Endothelial cell of umbilical vein (primary cell): Measurements from ENCODE around the gene MRPL21. TPM values are rescaled to one million over a fixed set of nuclear protein-coding genes. Genes with fewer than 3 reads are reported as not detected.

Source experiments
- BruUV-seq: library from RNA; stranded (reverse); fragments of 400-500 nt; replicated peaks from 2 replicates; lab custom pipeline; 2021; lab: Mats Ljungman, UMichigan
- CTCF ChIA-PET: fragments of 300-600, 350-600 bp; sonication (Branson Sonifier 250); formaldehyde crosslinking; loops from one replicate; lab custom pipeline; 2021; ENCODE audit warnings: antibody characterized with exemption, inconsistent platforms; lab: Charles Lee
- POLR2A ChIA-PET: fragments of 300-600, 350-600 bp; sonication (Branson Sonifier 250); formaldehyde crosslinking; loops from one replicate; lab custom pipeline; 2021; ENCODE audit warnings: antibody characterized with exemption, inconsistent platforms; lab: Charles Lee
- DNase-seq: peaks from one replicate; pipeline ENCODE4 v3.0.0-alpha.2; 2011; ENCODE audit warnings: low read depth, low spot score
- FAIRE-seq: peaks from 2 replicates; lab custom pipeline; 2011; peaks lifted over from hg19 to GRCh38; lab: Jason Lieb, UNC
- H2AFZ ChIP-seq: 2 replicates; pipeline ENCODE4 v1.6.0; 2012; ENCODE audit warnings: low read depth, low read length, control low read depth, inconsistent platforms
- H3K27ac ChIP-seq: 2 replicates; pipeline ENCODE4 v1.5.1; 2011; ENCODE audit warnings: low read depth, mild to moderate bottlenecking, control low read depth, low read length, moderate library complexity; ENCODE audit not compliant: insufficient read depth
- H3K27me3 ChIP-seq, 2 experiments: 2 replicates each; pipeline versions ENCODE4 v1.6.0 to v1.6.1; 2011; ENCODE audit warnings: low read length in 2 of 2, mixed read lengths in 1 of 2; ENCODE audit not compliant: control insufficient read depth in 2 of 2, insufficient read depth in 2 of 2
- H3K36me3 ChIP-seq, 2 experiments: 2 replicates in 1 of 2; 3 replicates in 1 of 2; pipeline ENCODE4 v1.5.1; 2011; ENCODE audit warnings: low read length in 2 of 2, mild to moderate bottlenecking in 1 of 2, moderate library complexity in 1 of 2; ENCODE audit not compliant: control insufficient read depth in 2 of 2, insufficient read depth in 2 of 2; ENCODE audit errors: extremely low read depth in 1 of 2
- H3K4me1 ChIP-seq: 3 replicates; pipeline ENCODE4 v1.5.1; 2011; ENCODE audit warnings: mild to moderate bottlenecking, low read length; ENCODE audit not compliant: control insufficient read depth, insufficient read depth; ENCODE audit errors: extremely low read depth
- H3K4me2 ChIP-seq: 2 replicates; pipeline ENCODE4 v1.6.1; 2011; ENCODE audit warnings: low read length, control low read depth, mixed read lengths; ENCODE audit not compliant: insufficient read depth
- H3K4me3 ChIP-seq, 3 experiments: fragments of 200-600 bp in 1 of 3; sonication (generic), shearing (Covaris generic) in 1 of 3; replicated peaks in 1 of 3; 2 replicates each; pipeline ENCODE4 v1.5.1; 2011 to 2016; ENCODE audit warnings: control low read depth in 3 of 3, low read length in 3 of 3, mild to moderate bottlenecking in 2 of 3, inconsistent platforms in 1 of 3, low read depth in 1 of 3, moderate library complexity in 1 of 3; ENCODE audit not compliant: insufficient read depth in 1 of 3
- H3K79me2 ChIP-seq: 2 replicates; pipeline ENCODE4 v1.6.0; 2012; ENCODE audit warnings: low read length, inconsistent platforms; ENCODE audit not compliant: control insufficient read depth, insufficient read depth
- H3K9ac ChIP-seq: replicated peaks from 2 replicates; pipeline ENCODE3; 2011; ENCODE audit warnings: low read length, control low read depth; ENCODE audit not compliant: insufficient read depth; ENCODE audit errors: extremely low read depth
- H3K9me1 ChIP-seq: replicated peaks from 3 replicates; pipeline ENCODE4 v1.6.0; 2011; ENCODE audit warnings: mild to moderate bottlenecking, low read length; ENCODE audit not compliant: control insufficient read depth, insufficient read depth; ENCODE audit errors: extremely low read depth
- H3K9me3 ChIP-seq: replicated peaks from 2 replicates; pipeline ENCODE4 v1.5.1; 2012; ENCODE audit warnings: low read length, inconsistent platforms; ENCODE audit not compliant: control insufficient read depth, insufficient read depth
- H4K20me1 ChIP-seq: replicated peaks from 2 replicates; pipeline ENCODE3; 2011; ENCODE audit warnings: mild to moderate bottlenecking, low read length; ENCODE audit not compliant: control insufficient read depth, insufficient read depth; ENCODE audit errors: extremely low read depth
- EZH2 ChIP-seq: IDR thresholded peaks from 2 replicates; pipeline ENCODE4 v1.6.1; 2012; ENCODE audit warnings: borderline replicate concordance, low read depth, mild to moderate bottlenecking, moderate library complexity, low read length, inconsistent platforms; ENCODE audit not compliant: severe bottlenecking
- MYC ChIP-seq: IDR thresholded peaks from one replicate; pipeline ENCODE4 v1.6.1; 2011; ENCODE audit warnings: mild to moderate bottlenecking, low read depth, low read length
- dilution Hi-C: fragments of 300-500 bp; cut with MboI; formaldehyde crosslinking; loops from one replicate; pipeline ENCODE4 v1.15.0; 2019; ENCODE audit warnings: low sequenced_read_pairs; ENCODE audit not compliant: extremely low pct_ligation_motif_present
- intact Hi-C: fragments of 100-400 bp; cut with micrococcal nuclease; formaldehyde crosslinking; loops from one replicate; pipeline ENCODE4 v1.10.0; 2022
- polyA plus RNA-seq, 4 experiments: library from polyadenylated mRNA; depleted of rRNA in 3 of 4; stranded (reverse) in 3 of 4; unstranded in 1 of 4; fragments of >200 nt; gene quantifications; 2 replicates each; pipeline versions ENCODE4 v1.2.1 to v1.2.3, GENCODE V29; 2011 to 2012; ENCODE audit warnings: missing spikeins in 1 of 4
- total RNA-seq: library from RNA; stranded (reverse); gene quantifications from 2 replicates; pipeline ENCODE4 v1.2.3, GENCODE V29; 2021
- TF ChIP-seq, protein P1 (sequence below): IDR thresholded peaks from 2 replicates; pipeline ENCODE4 v1.6.1; 2011; ENCODE audit not compliant: insufficient read depth, insufficient read length
- TF ChIP-seq, protein P2 (sequence below), 2 donors: IDR thresholded peaks; 1 replicate in 1 of 2; 2 replicates in 1 of 2; pipeline ENCODE4 v1.5.1; 2011; ENCODE audit warnings: low read length in 2 of 2, mild to moderate bottlenecking in 2 of 2, moderate library complexity in 2 of 2, control low read depth in 1 of 2, inconsistent platforms in 1 of 2, low read depth in 1 of 2; ENCODE audit not compliant: insufficient read depth in 1 of 2; ENCODE audit errors: extremely low read depth in 1 of 2

MRPL21 gene
- total and polyA plus RNA-seq, 2 donors (not counting 3 experiments of a cell fraction or from before 2014, with no cell fraction given): 52.2 to 65.5 TPM

DNA sequence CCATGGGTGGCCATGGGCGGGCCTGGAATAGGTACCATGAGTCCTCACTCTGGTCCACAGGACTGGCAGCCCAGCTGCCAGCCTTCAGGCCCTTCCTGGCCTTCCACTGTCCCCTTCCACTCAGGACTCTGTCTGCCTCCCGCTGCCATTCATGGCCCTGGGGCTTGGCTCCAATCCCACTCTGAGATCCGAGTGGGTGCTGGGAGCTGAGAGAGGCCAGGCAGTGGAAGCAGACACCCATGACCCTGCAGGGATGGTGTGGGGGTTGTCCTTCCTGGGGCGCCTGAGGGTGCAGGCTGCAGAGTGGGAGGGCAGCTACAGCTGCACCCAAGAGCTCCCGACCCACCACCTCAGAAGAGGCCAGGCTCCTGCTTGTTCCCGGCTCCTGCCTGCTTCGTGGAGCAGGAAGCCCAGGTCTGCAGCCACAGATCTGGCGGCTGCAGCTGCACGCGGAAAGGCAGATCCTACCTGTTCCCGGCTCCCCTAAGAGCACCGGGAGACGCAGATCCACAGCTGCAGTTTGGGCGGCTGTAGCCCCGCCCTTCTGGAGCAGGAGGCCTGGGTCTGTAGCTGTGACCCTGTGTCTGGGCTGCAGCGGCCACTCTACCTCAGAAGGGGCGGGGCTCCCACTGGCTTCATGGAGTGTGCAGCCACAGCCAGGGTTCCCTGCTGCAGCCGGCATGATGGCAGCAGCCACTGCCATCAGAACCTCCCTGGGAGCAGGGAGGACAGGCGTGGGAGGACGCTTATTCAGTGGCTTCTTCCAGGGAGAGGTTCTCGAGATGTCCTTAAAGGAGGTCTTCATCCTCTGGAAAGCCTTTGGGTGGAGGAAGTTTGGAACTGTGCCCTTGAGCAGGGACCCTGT lies 27.6 kb upstream of the MRPL21 start:
- intact Hi-C loops: no loop called here
- dilution Hi-C loops: no loop called here
- FAIRE-seq: no peak

More for the DNA sequence above, 27.6 kb upstream of the MRPL21 start:
- Histone ChIP-seq H3K27me3 (no peaks in the 10 kb centered on the region), H3K9ac (no peak overlapping the region), H3K9me3 (no peaks in the 10 kb centered on the region), H3K36me3 (peaks cover 5 to 44% of the 10 kb centered on the region in 2 experiments), H3K79me2 (no peaks in the 10 kb centered on the region), H3K9me1 (no peaks in the 10 kb centered on the region), H3K4me2 (no peak overlapping the region), H3K4me3 (no peak overlapping the region), H3K27ac (no peak overlapping the region), H3K4me1 (no peaks in the 10 kb centered on the region), H4K20me1 (no peaks in the 10 kb centered on the region), H2AFZ (no peak overlapping the region)
- CTCF ChIA-PET: no interaction called here
- TF ChIP-seq MYC (no peak), EZH2 (no peak)
- TF ChIP-seq, protein P1, sequence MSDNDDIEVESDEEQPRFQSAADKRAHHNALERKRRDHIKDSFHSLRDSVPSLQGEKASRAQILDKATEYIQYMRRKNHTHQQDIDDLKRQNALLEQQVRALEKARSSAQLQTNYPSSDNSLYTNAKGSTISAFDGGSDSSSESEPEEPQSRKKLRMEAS: no peak
- TF ChIP-seq, protein P2, sequence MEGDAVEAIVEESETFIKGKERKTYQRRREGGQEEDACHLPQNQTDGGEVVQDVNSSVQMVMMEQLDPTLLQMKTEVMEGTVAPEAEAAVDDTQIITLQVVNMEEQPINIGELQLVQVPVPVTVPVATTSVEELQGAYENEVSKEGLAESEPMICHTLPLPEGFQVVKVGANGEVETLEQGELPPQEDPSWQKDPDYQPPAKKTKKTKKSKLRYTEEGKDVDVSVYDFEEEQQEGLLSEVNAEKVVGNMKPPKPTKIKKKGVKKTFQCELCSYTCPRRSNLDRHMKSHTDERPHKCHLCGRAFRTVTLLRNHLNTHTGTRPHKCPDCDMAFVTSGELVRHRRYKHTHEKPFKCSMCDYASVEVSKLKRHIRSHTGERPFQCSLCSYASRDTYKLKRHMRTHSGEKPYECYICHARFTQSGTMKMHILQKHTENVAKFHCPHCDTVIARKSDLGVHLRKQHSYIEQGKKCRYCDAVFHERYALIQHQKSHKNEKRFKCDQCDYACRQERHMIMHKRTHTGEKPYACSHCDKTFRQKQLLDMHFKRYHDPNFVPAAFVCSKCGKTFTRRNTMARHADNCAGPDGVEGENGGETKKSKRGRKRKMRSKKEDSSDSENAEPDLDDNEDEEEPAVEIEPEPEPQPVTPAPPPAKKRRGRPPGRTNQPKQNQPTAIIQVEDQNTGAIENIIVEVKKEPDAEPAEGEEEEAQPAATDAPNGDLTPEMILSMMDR (IDR thresholded peaks at IDR 0.05; ENCODE audit: extremely low read depth in 1 of 2, insufficient read depth in 1 of 2, low read depth in 1 of 2, low read length in 2 of 2): no peak
- no TSS peak for BruUV-seq
- POLR2A ChIA-PET: no interaction called here
- DNase-seq: no peak
